H1 (cell line): ENCODE measurements around the gene MGAT5. TPM values are rescaled to one million over a fixed set of nuclear protein-coding genes. Genes with fewer than 3 reads are reported as not detected.

Experiments used
- CTCF ChIA-PET: fragments of 300-600 bp; sonication (Branson Sonifier 250); formaldehyde crosslinking; loops from one replicate; lab custom pipeline; 2021; ENCODE audit not compliant: partially characterized antibody; lab: Charles Lee
- POLR2A ChIA-PET: fragments of 300-600 bp; sonication (Branson Sonifier 250); formaldehyde crosslinking; loops from one replicate; lab custom pipeline; 2021; ENCODE audit warnings: inconsistent platforms; ENCODE audit not compliant: partially characterized antibody; lab: Charles Lee
- DNase-seq, 2 experiments: peaks; one replicate each; pipeline versions ENCODE4 v3.0.0 to v3.0.0-alpha.2; 2010 to 2022; ENCODE audit warnings: low spot score in 2 of 2, low read depth in 1 of 2, mixed read lengths in 1 of 2
- FAIRE-seq: peaks from 2 replicates; lab custom pipeline; 2011; peaks lifted over from hg19 to GRCh38; lab: Jason Lieb, UNC
- H2AFZ ChIP-seq: 2 replicates; pipeline ENCODE4 v1.8.1; 2012; ENCODE audit warnings: low read length, inconsistent platforms
- H2AK5ac ChIP-seq: 2 replicates; pipeline ENCODE4 v1.6.1; 2013; ENCODE audit warnings: low read depth, low read length
- H2BK120ac ChIP-seq: replicated peaks from 2 replicates; pipeline ENCODE3; 2013; ENCODE audit warnings: low read depth, low read length, inconsistent platforms
- H2BK12ac ChIP-seq: 2 replicates; pipeline ENCODE4 v1.6.1; 2013; ENCODE audit warnings: low read depth, low read length
- H2BK15ac ChIP-seq: 2 replicates; pipeline ENCODE4 v1.6.1; 2013; ENCODE audit warnings: low read length
- H2BK20ac ChIP-seq: 2 replicates; pipeline ENCODE4 v1.6.1; 2013; ENCODE audit warnings: low read length
- H2BK5ac ChIP-seq: 2 replicates; pipeline ENCODE4 v1.6.1; 2013; ENCODE audit warnings: low read depth, low read length
- H3K14ac ChIP-seq: 2 replicates; pipeline ENCODE4 v1.6.1; 2013; ENCODE audit warnings: inconsistent platforms; ENCODE audit not compliant: insufficient read length
- H3K18ac ChIP-seq: 2 replicates; pipeline ENCODE4 v1.6.1; 2013; ENCODE audit warnings: low read length; ENCODE audit errors: extremely low read depth
- H3K23ac ChIP-seq: 2 replicates; pipeline ENCODE4 v1.6.1; 2013; ENCODE audit warnings: inconsistent platforms; ENCODE audit not compliant: insufficient read length
- H3K23me2 ChIP-seq: 2 replicates; pipeline ENCODE4 v1.6.1; 2013; ENCODE audit warnings: low read depth, low read length
- H3K27ac ChIP-seq: 2 replicates; pipeline ENCODE4 v1.6.1; 2011; ENCODE audit warnings: low read depth, low read length, inconsistent platforms
- H3K27me3 ChIP-seq, 4 experiments: replicated peaks in 1 of 4; 1 replicate in 1 of 4; 2 replicates in 3 of 4; pipeline versions ENCODE4 v1.6.1 to v1.8.1; 2011 to 2013; ENCODE audit warnings: low read length in 3 of 4, mild to moderate bottlenecking in 3 of 4, inconsistent platforms in 2 of 4, mixed read lengths in 2 of 4, moderate library complexity in 1 of 4; ENCODE audit not compliant: control insufficient read depth in 3 of 4, insufficient read depth in 3 of 4; ENCODE audit errors: extremely low read depth in 1 of 4
- H3K36me3 ChIP-seq, 4 experiments: 2 replicates each; pipeline versions ENCODE4 v1.6.1 to v1.8.1; 2011 to 2013; ENCODE audit warnings: mild to moderate bottlenecking in 4 of 4, low read length in 3 of 4, moderate library complexity in 2 of 4, control low read depth in 1 of 4, inconsistent platforms in 1 of 4; ENCODE audit not compliant: insufficient read depth in 4 of 4, control insufficient read depth in 2 of 4
- H3K4ac ChIP-seq: replicated peaks from 2 replicates; pipeline ENCODE3; 2013; ENCODE audit warnings: low read length, low read depth, mixed read lengths, inconsistent platforms; ENCODE audit not compliant: insufficient read length
- H3K4me1 ChIP-seq, 4 experiments: replicated peaks in 1 of 4; 1 replicate in 1 of 4; 2 replicates in 3 of 4; pipeline versions ENCODE4 v1.6.1 to v1.8.1; 2011 to 2013; ENCODE audit warnings: low read length in 3 of 4, inconsistent platforms in 2 of 4, mixed read lengths in 1 of 4; ENCODE audit not compliant: insufficient read depth in 4 of 4, control insufficient read depth in 3 of 4
- H3K4me2 ChIP-seq, 2 experiments: 2 replicates each; pipeline versions ENCODE4 v1.6.1 to v1.8.1; 2011 to 2013; ENCODE audit warnings: low read depth in 2 of 2, low read length in 2 of 2, control low read depth in 1 of 2, inconsistent platforms in 1 of 2, mild to moderate bottlenecking in 1 of 2; ENCODE audit not compliant: insufficient read depth in 1 of 2
- H3K4me3 ChIP-seq, 4 experiments: fragments of 200-600, 300-600 bp in 1 of 4; sonication (generic), shearing (Covaris generic), sonication (Bioruptor Twin) in 1 of 4; 2 replicates each; pipeline versions ENCODE4 v1.5.1 to v1.8.1; 2011 to 2016; ENCODE audit warnings: low read length in 4 of 4, low read depth in 3 of 4, control low read depth in 2 of 4, inconsistent platforms in 2 of 4, mild to moderate bottlenecking in 2 of 4, mixed read lengths in 1 of 4, moderate library complexity in 1 of 4; ENCODE audit not compliant: insufficient read depth in 2 of 4; ENCODE audit errors: extremely low read depth in 1 of 4
- H3K56ac ChIP-seq: replicated peaks from 2 replicates; pipeline ENCODE3; 2013; ENCODE audit warnings: low read depth, mild to moderate bottlenecking, mixed read lengths, low read length, inconsistent platforms; ENCODE audit not compliant: insufficient read length
- H3K79me1 ChIP-seq: 2 replicates; pipeline ENCODE4 v1.6.1; 2013; ENCODE audit warnings: low read depth, low read length, control low read depth
- H3K79me2 ChIP-seq, 2 experiments: 2 replicates each; pipeline versions ENCODE4 v1.6.1 to v1.8.1; 2012 to 2013; ENCODE audit warnings: low read length in 2 of 2, mild to moderate bottlenecking in 2 of 2, inconsistent platforms in 1 of 2; ENCODE audit not compliant: insufficient read depth in 2 of 2, control insufficient read depth in 1 of 2
- H3K9ac ChIP-seq, 4 experiments: replicated peaks in 1 of 4; 1 replicate in 1 of 4; 2 replicates in 3 of 4; pipeline versions ENCODE4 v1.6.1 to v1.8.1; 2011 to 2013; ENCODE audit warnings: low read depth in 3 of 4, low read length in 3 of 4, control low read depth in 2 of 4, mild to moderate bottlenecking in 2 of 4, moderate library complexity in 2 of 4, inconsistent platforms in 1 of 4; ENCODE audit errors: extremely low read depth in 1 of 4
- H3K9me3 ChIP-seq, 2 experiments: 2 replicates each; pipeline versions ENCODE4 v1.6.1 to v1.8.1; 2012 to 2013; ENCODE audit warnings: mild to moderate bottlenecking in 2 of 2, moderate library complexity in 2 of 2, control low read depth in 1 of 2, inconsistent platforms in 1 of 2, low read depth in 1 of 2, low read length in 1 of 2, mixed read lengths in 1 of 2; ENCODE audit not compliant: insufficient read depth in 2 of 2
- H4K20me1 ChIP-seq, 2 experiments: replicated peaks in 1 of 2; 2 replicates each; pipeline versions ENCODE3 to v1.8.1; 2011 to 2013; ENCODE audit warnings: inconsistent platforms in 2 of 2, low read length in 2 of 2, mild to moderate bottlenecking in 1 of 2; ENCODE audit not compliant: insufficient read depth in 2 of 2, control insufficient read depth in 1 of 2
- H4K5ac ChIP-seq: 2 replicates; pipeline ENCODE4 v1.6.1; 2013; ENCODE audit warnings: low read length, low read depth, mixed read lengths, inconsistent platforms; ENCODE audit not compliant: insufficient read length
- H4K8ac ChIP-seq: 2 replicates; pipeline ENCODE4 v1.8.0; 2013; ENCODE audit warnings: mild to moderate bottlenecking, moderate library complexity, low read length, inconsistent platforms; ENCODE audit not compliant: insufficient read depth; ENCODE audit errors: extremely low read depth
- H4K91ac ChIP-seq: replicated peaks from 2 replicates; pipeline ENCODE3; 2013; ENCODE audit warnings: low read length, mixed read lengths, inconsistent platforms; ENCODE audit not compliant: insufficient read length
- ASH2L ChIP-seq: fragments of 200-600, 300-600 bp; sonication (generic); IDR thresholded peaks from one replicate; pipeline ENCODE4 v1.7.1; 2017; ENCODE audit warnings: low read length
- BACH1 ChIP-seq: IDR thresholded peaks from 2 replicates; pipeline ENCODE4 v1.6.1; 2012; ENCODE audit warnings: low read length, improper control_type of control experiment
- BRCA1 ChIP-seq: IDR thresholded peaks from 2 replicates; pipeline ENCODE4 v1.6.1; 2012; ENCODE audit warnings: low read depth, low read length, improper control_type of control experiment
- CBX5 ChIP-seq: fragments of 300-800, 300-1000 bp; sonication (generic); IDR thresholded peaks from 2 replicates; pipeline ENCODE4 v1.7.1; 2016; ENCODE audit warnings: antibody characterized with exemption, low read length, low read depth
- GTF2F1 ChIP-seq: IDR thresholded peaks from 2 replicates; pipeline ENCODE4 v1.6.1; 2012; ENCODE audit warnings: low read depth, low read length, improper control_type of control experiment, borderline replicate concordance
- HDAC2 ChIP-seq, 2 experiments: fragments of 300-600 bp in 1 of 2; sonication (generic) in 1 of 2; IDR thresholded peaks; 2 replicates each; pipeline ENCODE4 v1.6.1; 2011 to 2012; ENCODE audit warnings: low read depth in 2 of 2, low read length in 2 of 2, mild to moderate bottlenecking in 2 of 2, moderate library complexity in 2 of 2, borderline replicate concordance in 1 of 2, inconsistent platforms in 1 of 2
- KDM4A ChIP-seq: IDR thresholded peaks from one replicate; pipeline ENCODE4 v1.7.1; 2012; ENCODE audit warnings: low read depth, mild to moderate bottlenecking, moderate library complexity, low read length, inconsistent platforms; ENCODE audit not compliant: severe bottlenecking
- NRF1 ChIP-seq: IDR thresholded peaks from 2 replicates; pipeline ENCODE4 v1.6.1; 2011; ENCODE audit warnings: mild to moderate bottlenecking, low read depth, low read length, improper control_type of control experiment
- RXRA ChIP-seq: IDR thresholded peaks from 2 replicates; pipeline ENCODE4 v1.6.1; 2011; ENCODE audit warnings: low read depth, mild to moderate bottlenecking, low read length, moderate library complexity; ENCODE audit not compliant: insufficient read depth
- SAP30 ChIP-seq: fragments of 300-600 bp; sonication (generic); IDR thresholded peaks from 2 replicates; pipeline ENCODE4 v1.7.1; 2012; ENCODE audit warnings: low read length, moderate library complexity, mild to moderate bottlenecking, inconsistent platforms; ENCODE audit not compliant: insufficient read depth, insufficient replicate concordance
- TEAD4 ChIP-seq: IDR thresholded peaks from 2 replicates; pipeline ENCODE4 v1.6.1; 2012; ENCODE audit warnings: low read depth, low read length, inconsistent platforms, mixed read lengths
- WGBS, 2 experiments: shearing (Covaris generic) in 1 of 2; methylation state at CpG; one replicate each; pipeline versions ENCODE4 v1.1.6 to v1.1.7; 2013 to 2015; ENCODE audit warnings: low lambda C conversion rate in 2 of 2, mixed read lengths in 2 of 2, inconsistent platforms in 1 of 2, low coverage in 1 of 2, missing lambda C conversion rate in 1 of 2; ENCODE audit not compliant: insufficient replicate concordance in 2 of 2, insufficient coverage in 1 of 2, insufficient read length in 1 of 2; ENCODE audit errors: extremely low coverage in 1 of 2, missing lambda C conversion rate in 1 of 2; 5-methylcytosine and 5-hydroxymethylcytosine counted together
- polyA plus RNA-seq, 7 experiments: library from polyadenylated mRNA; depleted of rRNA in 3 of 7; stranded (reverse) in 5 of 7; unstranded in 2 of 7; fragments of >200 nt in 5 of 7; fragments of 200-250 nt in 2 of 7; gene quantifications; 1 replicate in 5 of 7; 2 replicates in 1 of 7; 4 replicates in 1 of 7; pipeline versions ENCODE4 v1.2.1 to v1.2.3, GENCODE V29; 2011 to 2013; ENCODE audit warnings: missing spikeins in 2 of 7, mixed read lengths in 2 of 7
- total RNA-seq: library from RNA; stranded (reverse); fragmentation: NEBNext Ultra II Directional; extraction: Animal tissue kit (Norgen Biotek cat#: 25700); gene quantifications from 2 replicates; pipeline ENCODE4 v1.2.1, GENCODE V29; 2021
- TF ChIP-seq, protein P1 (sequence below): IDR thresholded peaks from 2 replicates; pipeline ENCODE4 v1.6.1; 2012; ENCODE audit warnings: low read length, inconsistent platforms

The MGAT5 gene
- total and polyA plus RNA-seq, 2 of the 8 experiments (the other 6 are each of a cell fraction or from before 2014, with no cell fraction given) = 11.2 to 49.2 TPM

DNA sequence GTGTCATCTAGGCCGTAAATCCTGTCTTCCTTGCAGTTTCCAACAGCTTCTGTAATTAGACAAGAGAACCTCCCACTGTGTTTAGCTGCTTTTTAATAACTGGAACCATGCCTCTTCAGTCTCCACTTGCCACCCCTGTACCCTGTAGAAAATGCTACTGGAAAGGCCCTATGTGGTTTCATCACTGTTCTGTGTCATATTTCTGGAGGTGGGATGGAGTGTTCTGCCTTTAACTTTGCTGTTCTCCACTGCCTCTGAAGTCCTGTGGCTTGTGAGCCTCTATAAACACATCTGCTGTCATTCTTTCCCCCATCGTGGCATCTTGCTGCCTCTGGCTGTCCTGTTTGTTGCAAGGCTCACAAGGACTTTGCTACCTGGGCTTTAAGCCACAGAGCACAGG lies 17.9 kb downstream of the MGAT5 start:
- no peak overlapping the region for H2BK12ac ChIP-seq
- H4K5ac ChIP-seq = no peak overlapping the region
- H3K4ac ChIP-seq = no peak overlapping the region
- H3K79me2 ChIP-seq = no peaks in the 10 kb centered on the region; a peak in 1 of 4 replicates
- no peak overlapping the region for H4K8ac ChIP-seq
- WGBS, 2 experiments = 93% methylated on average over 2 of the region's 2 CpGs; no CpG with 5 or more reads in 1 of the 2 experiments
- ChIA-PET POLR2A (no interaction called here), CTCF (interaction anchor here (0.6 to 2.3 kb wide), 5 partner anchors 10 to 269 kb away, joined by 3 to 11 read pairs (median 4); no protein-coding TSS in a partner anchor)
- H3K27ac ChIP-seq = no peak overlapping the region
- H3K36me3 ChIP-seq = peaks cover 0 to 6% (median 0%) of the 10 kb centered on the region in 4 experiments; a peak in 1 of 8 replicates
- no peak overlapping the region for H3K4me3 ChIP-seq
- no peak overlapping the region for H2BK5ac ChIP-seq
- H3K4me2 ChIP-seq = no peak overlapping the region
- no peak overlapping the region for H3K23ac ChIP-seq
- peaks cover 11 to 12% of the 10 kb centered on the region in 2 experiments for H4K20me1 ChIP-seq
- no peaks in the 10 kb centered on the region for H3K27me3 ChIP-seq
- H3K9ac ChIP-seq = no peak overlapping the region
- H3K56ac ChIP-seq = no peak overlapping the region
- H3K23me2 ChIP-seq = no peaks in the 10 kb centered on the region
- H2AK5ac ChIP-seq = no peak overlapping the region
- no peaks in the 10 kb centered on the region for H3K9me3 ChIP-seq
- no peak overlapping the region for H3K14ac ChIP-seq
- DNase-seq = no peak
- H2BK15ac ChIP-seq = no peak overlapping the region
- no peaks in the 10 kb centered on the region for H3K79me1 ChIP-seq
- H3K18ac ChIP-seq = no peak overlapping the region
- no peak for FAIRE-seq
- no peak overlapping the region for H2BK120ac ChIP-seq
- H3K4me1 ChIP-seq = peaks cover 0 to 2% (median 0%) of the 10 kb centered on the region in 4 experiments; a peak in 1 of 7 replicates
- no peak overlapping the region for H2BK20ac ChIP-seq
- no peak overlapping the region for H2AFZ ChIP-seq
- H4K91ac ChIP-seq = no peak overlapping the region
- no peak for TF ChIP-seq SAP30
- TF ChIP-seq BACH1 = no peak
- no peak for TF ChIP-seq HDAC2 (IDR thresholded peaks at IDR 0.05; ENCODE audit: borderline replicate concordance in 1 of 2, low read depth in 2 of 2, low read length in 2 of 2)
- no peak for TF ChIP-seq CBX5
- no peak for TF ChIP-seq BRCA1
- TF ChIP-seq GTF2F1 = no peak
- TF ChIP-seq, protein P1, sequence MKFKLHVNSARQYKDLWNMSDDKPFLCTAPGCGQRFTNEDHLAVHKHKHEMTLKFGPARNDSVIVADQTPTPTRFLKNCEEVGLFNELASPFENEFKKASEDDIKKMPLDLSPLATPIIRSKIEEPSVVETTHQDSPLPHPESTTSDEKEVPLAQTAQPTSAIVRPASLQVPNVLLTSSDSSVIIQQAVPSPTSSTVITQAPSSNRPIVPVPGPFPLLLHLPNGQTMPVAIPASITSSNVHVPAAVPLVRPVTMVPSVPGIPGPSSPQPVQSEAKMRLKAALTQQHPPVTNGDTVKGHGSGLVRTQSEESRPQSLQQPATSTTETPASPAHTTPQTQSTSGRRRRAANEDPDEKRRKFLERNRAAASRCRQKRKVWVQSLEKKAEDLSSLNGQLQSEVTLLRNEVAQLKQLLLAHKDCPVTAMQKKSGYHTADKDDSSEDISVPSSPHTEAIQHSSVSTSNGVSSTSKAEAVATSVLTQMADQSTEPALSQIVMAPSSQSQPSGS = no peak
- TF ChIP-seq ASH2L = no peak
- TF ChIP-seq TEAD4 = no peak
- TF ChIP-seq KDM4A = no peak
- TF ChIP-seq NRF1 = no peak
- no peak for TF ChIP-seq RXRA
